ENCODE data around the gene PUS7.

GRCh38 chr7:105408791-105409410, 113.2 kb downstream of the PUS7 start:
- no peak for TF ChIP-seq EGR1 (IDR thresholded peaks at IDR 0.05)
- TF ChIP-seq REST (IDR thresholded peaks at IDR 0.05; ENCODE audit: low read depth): no peak
- no peak for TF ChIP-seq MAX (IDR thresholded peaks at IDR 0.05)
- TF ChIP-seq FOXM1 (IDR thresholded peaks at IDR 0.05; ENCODE audit: borderline replicate concordance, low read depth): no peak
- no peak for TF ChIP-seq TAF1 (IDR thresholded peaks at IDR 0.05; ENCODE audit: low read depth)
- TF ChIP-seq EP300 (IDR thresholded peaks at IDR 0.05; ENCODE audit: borderline replicate concordance): no peak
- no peak for TF ChIP-seq YY1 (IDR thresholded peaks at IDR 0.05; ENCODE audit: low read depth)
- no peak for TF ChIP-seq CEBPB (IDR thresholded peaks at IDR 0.05)

Measured in Ishikawa (cell line).